GM12873 (cell line): Measurements from ENCODE around the gene PAPPA2.

Experiments
- TF ChIP-seq, protein P1 (sequence below): IDR thresholded peaks from 2 replicates; pipeline ENCODE4 v1.5.1; 2012; ENCODE audit warnings: low read depth, mild to moderate bottlenecking, moderate library complexity, low read length, control low read depth; ENCODE audit not compliant: insufficient read depth; ENCODE audit errors: missing control alignments

The PAPPA2 gene

DNA sequence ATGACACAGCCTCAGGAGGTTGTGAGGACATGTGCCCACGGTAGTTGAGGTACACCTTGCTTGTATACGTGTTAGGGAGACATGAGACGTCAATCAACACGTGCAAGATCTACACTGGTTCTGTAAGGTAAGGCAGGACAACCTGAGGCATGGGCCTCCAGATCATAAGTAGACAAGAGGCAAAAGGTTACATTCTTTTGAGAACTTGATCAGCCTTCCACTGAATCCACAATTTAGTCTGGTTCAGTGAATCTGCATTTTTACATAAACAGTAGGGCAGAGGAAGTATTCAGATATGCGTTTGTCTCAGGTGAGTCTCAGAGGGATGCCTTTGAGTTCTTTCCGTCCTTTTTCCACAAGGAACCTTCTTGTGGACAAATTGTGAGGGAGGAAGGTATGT, 352.6 kb downstream of the PAPPA2 start:
- TF ChIP-seq, protein P1, sequence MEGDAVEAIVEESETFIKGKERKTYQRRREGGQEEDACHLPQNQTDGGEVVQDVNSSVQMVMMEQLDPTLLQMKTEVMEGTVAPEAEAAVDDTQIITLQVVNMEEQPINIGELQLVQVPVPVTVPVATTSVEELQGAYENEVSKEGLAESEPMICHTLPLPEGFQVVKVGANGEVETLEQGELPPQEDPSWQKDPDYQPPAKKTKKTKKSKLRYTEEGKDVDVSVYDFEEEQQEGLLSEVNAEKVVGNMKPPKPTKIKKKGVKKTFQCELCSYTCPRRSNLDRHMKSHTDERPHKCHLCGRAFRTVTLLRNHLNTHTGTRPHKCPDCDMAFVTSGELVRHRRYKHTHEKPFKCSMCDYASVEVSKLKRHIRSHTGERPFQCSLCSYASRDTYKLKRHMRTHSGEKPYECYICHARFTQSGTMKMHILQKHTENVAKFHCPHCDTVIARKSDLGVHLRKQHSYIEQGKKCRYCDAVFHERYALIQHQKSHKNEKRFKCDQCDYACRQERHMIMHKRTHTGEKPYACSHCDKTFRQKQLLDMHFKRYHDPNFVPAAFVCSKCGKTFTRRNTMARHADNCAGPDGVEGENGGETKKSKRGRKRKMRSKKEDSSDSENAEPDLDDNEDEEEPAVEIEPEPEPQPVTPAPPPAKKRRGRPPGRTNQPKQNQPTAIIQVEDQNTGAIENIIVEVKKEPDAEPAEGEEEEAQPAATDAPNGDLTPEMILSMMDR, result no peak

DNA sequence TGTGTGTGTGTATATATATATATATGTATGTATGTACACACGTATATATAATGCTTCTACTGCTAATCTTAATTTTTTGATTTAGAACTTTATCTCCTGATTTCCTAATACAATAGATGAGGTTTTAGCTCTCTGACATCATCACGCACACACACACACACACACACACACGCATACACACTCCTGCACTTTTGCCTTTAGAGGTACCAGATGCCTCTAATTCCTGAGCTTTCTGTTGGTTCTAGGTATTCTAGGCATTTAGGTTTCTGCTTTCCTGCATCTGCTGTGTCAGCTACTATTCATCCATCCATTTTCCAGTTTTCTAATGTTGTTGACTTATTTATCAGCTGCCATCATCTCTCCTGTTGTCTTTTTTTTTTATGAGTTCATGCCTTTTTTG, 353.3 kb downstream of the PAPPA2 start:
- TF ChIP-seq, protein P1, result no peak

DNA sequence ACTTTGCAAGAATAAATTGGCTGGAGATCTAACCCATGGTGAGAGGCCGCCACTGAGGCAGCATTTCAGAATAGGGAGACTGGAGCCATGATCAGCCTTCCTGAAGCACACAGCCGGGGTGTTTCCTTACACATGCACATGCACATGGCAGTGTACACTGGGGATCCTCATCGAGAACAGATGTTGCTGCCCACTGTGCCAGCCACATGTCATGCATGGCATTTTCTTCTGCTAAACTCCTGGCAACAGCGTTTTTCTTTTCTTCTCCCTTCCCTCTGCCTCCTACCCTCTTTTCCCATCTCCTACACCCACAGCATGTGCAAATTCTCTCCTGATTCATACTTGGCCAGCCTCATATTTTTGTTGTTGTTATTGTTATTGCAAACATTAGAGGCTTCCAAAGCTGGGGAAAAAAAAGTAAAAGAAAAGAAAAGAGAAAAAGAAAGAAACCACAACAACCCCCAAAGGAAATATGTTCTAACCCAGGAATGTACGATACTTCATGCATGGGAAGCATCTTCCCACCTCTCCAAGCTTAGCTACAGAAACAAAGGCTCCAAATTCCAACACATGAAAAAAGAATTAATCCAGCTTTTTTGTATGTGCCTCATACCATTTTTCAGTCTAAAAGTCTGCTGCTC, 357.5 kb downstream of the PAPPA2 start:
- TF ChIP-seq, protein P1, result no peak

DNA sequence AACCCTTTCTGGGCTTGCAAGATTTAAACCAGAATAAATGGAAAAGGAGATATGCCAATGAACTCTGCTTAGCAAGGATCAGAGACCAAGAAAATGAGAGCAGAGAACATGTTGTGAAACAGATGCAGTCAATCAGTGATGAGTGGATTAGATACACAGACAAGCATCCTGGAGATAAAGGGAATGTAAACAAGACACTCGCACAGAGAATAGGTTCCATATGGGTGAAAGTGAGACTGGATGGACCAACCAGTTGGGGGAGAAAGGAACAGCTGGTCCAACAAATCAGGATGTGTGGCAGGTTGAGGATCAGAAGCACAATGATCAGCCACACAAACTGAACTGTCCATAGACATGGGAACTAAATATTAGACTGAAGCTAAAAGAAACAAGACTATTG, 363.3 kb downstream of the PAPPA2 start:
- TF ChIP-seq, protein P1, result no peak

DNA sequence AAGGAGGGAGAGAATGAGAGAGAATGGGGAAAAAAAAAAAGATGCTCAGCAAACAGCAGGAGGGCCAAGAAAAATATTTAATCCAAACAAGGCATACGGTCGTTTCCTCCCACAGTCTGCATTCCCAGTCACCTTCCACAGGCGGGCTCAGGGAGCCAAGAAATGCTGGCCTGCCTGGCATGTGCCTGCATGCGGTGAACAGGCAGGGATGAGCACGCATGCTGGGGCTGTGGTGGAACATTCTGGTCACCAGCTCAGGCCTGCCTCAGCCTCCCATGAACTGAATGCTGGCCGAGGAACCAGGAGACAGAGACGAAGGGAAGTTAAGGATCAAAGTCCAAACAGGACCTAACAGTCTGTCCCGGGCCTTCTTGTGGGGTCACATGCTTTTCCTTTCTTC, 366.3 kb downstream of the PAPPA2 start:
- TF ChIP-seq, protein P1, result no peak

DNA sequence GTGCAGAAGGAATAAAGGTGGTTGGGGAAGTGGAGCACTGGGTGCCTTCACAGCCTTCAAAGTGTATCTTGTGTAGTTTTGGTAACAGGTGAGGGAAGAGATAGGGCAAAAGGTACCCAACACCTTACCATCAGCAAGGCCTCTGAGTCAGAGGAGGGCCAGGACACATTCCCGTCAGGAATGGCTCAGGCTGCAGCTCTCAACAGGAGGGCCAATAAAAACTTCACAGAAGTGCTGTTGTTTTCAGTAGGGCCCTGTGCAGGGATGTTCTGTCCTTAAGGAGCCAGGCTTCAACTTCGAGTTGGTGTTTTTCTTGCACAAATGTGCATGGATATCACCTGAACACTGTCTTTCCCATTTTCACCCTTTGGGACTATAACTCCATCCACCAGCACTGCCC, 368.2 kb downstream of the PAPPA2 start:
- TF ChIP-seq, protein P1, result no peak

DNA sequence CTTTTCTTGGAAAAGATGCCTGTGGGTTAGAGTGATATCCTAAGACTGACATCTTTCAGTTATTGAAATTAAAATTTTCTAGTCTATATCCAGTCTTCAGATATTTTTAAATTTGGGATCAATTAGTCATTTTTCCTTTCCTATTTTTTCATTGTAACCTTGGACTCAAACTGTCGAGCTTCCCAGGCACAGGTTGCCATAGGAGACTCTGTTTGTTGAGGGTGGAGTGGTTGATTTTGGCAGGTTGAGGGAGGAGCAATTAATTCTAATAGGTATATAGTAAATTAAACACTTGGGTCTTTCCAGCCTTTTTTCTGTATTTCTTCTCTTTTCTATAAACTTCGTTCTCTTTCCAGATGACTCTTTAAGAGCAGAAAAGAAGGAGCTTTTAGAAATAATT, 374.7 kb downstream of the PAPPA2 start:
- TF ChIP-seq, protein P1, result no peak
